GM23338 (cell line): ENCODE data around the gene ERCC3. TPM values are rescaled to one million over a fixed set of nuclear protein-coding genes. Genes with fewer than 3 reads are reported as not detected.

Experiments
- ATAC-seq: fragments of 200-7000 bp; cut with Tn5 transposase; 3 replicates; pipeline ENCODE4 v1.9.1; 2020
- DNase-seq: peaks from one replicate; pipeline ENCODE4 v3.0.0-alpha.2; 2015; ENCODE audit warnings: low spot score
- H2AFZ ChIP-seq: fragments of 200-600 bp; sonication (generic); 2 replicates; pipeline ENCODE4 v1.8.0; 2016; ENCODE audit warnings: antibody characterized with exemption, mild to moderate bottlenecking, moderate library complexity
- H3F3A ChIP-seq: fragments of 200-600 bp; sonication (generic); replicated peaks from 2 replicates; pipeline ENCODE4 v1.8.0; 2017; ENCODE audit warnings: antibody characterized with exemption, mixed run types, low read depth
- H3K27ac ChIP-seq: fragments of 200-600 bp; sonication (generic); 2 replicates; pipeline ENCODE4 v1.6.1; 2016; ENCODE audit warnings: low read depth
- H3K27me3 ChIP-seq: fragments of 200-600 bp; sonication (generic); 2 replicates; pipeline ENCODE4 v1.8.0; 2016; ENCODE audit warnings: mild to moderate bottlenecking, mixed run types, moderate library complexity; ENCODE audit not compliant: insufficient read depth
- H3K36me3 ChIP-seq: fragments of 200-600 bp; sonication (generic); 2 replicates; pipeline ENCODE4 v1.8.0; 2016; ENCODE audit warnings: mild to moderate bottlenecking; ENCODE audit not compliant: insufficient read depth
- H3K4me1 ChIP-seq: fragments of 200-600 bp; sonication (generic); 2 replicates; pipeline ENCODE4 v1.8.0; 2016; ENCODE audit warnings: mild to moderate bottlenecking, moderate library complexity; ENCODE audit not compliant: insufficient read depth
- H3K4me2 ChIP-seq: fragments of 200-600 bp; sonication (generic); 2 replicates; pipeline ENCODE4 v1.7.1; 2017; ENCODE audit warnings: mixed run types
- H3K4me3 ChIP-seq: fragments of 200-600 bp; sonication (generic); 2 replicates; pipeline ENCODE4 v1.6.1; 2016; ENCODE audit warnings: mixed run types
- H3K79me2 ChIP-seq: fragments of 200-600 bp; sonication (generic); replicated peaks from 2 replicates; pipeline ENCODE4 v1.8.0; 2017; ENCODE audit warnings: mild to moderate bottlenecking; ENCODE audit not compliant: insufficient read depth
- H3K9me2 ChIP-seq: fragments of 200-600 bp; sonication (generic); 2 replicates; pipeline ENCODE4 v1.8.0; 2017; ENCODE audit not compliant: insufficient read depth
- H4K20me1 ChIP-seq: fragments of 200-600 bp; sonication (generic); replicated peaks from 2 replicates; pipeline ENCODE4 v1.8.0; 2017; ENCODE audit warnings: mild to moderate bottlenecking; ENCODE audit not compliant: insufficient read depth
- H3K27ac Mint-ChIP-seq: 2 replicates; pipeline ENCODE4 v1.8.0; 2020; ENCODE audit warnings: inconsistent platforms, mild to moderate bottlenecking, moderate library complexity, mixed read lengths
- H3K27me3 Mint-ChIP-seq: 3 replicates; pipeline ENCODE4 v1.8.0; 2022; ENCODE audit warnings: low read depth, mild to moderate bottlenecking, moderate library complexity, mixed read lengths, inconsistent platforms; ENCODE audit not compliant: insufficient read depth, poor library complexity
- H3K36me3 Mint-ChIP-seq: 3 replicates; pipeline ENCODE4 v1.8.0; 2021; ENCODE audit warnings: low read depth, mild to moderate bottlenecking, inconsistent platforms, moderate library complexity, mixed read lengths
- H3K4me1 Mint-ChIP-seq: 3 replicates; pipeline ENCODE4 v1.8.0; 2020; ENCODE audit warnings: mild to moderate bottlenecking, inconsistent platforms, mixed read lengths
- H3K4me3 Mint-ChIP-seq: 3 replicates; pipeline ENCODE4 v1.8.0; 2021; ENCODE audit warnings: moderate library complexity, mild to moderate bottlenecking, inconsistent platforms, mixed read lengths
- H3K9me3 Mint-ChIP-seq: 3 replicates; pipeline ENCODE4 v1.8.0; 2020; ENCODE audit warnings: moderate library complexity, mild to moderate bottlenecking, inconsistent platforms, mixed read lengths
- CREB1 ChIP-seq: fragments of 250-450 bp; sonication (Bioruptor Pico); IDR thresholded peaks from 2 replicates; pipeline ENCODE4 v1.5.0; 2020; ENCODE audit warnings: low read depth, mild to moderate bottlenecking, moderate library complexity
- EZH2 ChIP-seq: fragments of 200-600 bp; sonication (generic); IDR thresholded peaks from one replicate; pipeline ENCODE4 v1.8.0; 2017; ENCODE audit warnings: antibody characterized with exemption, mild to moderate bottlenecking, low read depth; ENCODE audit not compliant: unreplicated experiment
- EZH2phosphoT487 ChIP-seq: fragments of 200-600 bp; sonication (generic); IDR thresholded peaks from one replicate; pipeline ENCODE4 v1.8.1; 2018; ENCODE audit warnings: antibody characterized with exemption; ENCODE audit not compliant: unreplicated experiment
- JUNB ChIP-seq: IDR thresholded peaks from one replicate; pipeline ENCODE4 v1.6.1; 2016; ENCODE audit warnings: antibody characterized with exemption; ENCODE audit not compliant: unreplicated experiment
- NANOG ChIP-seq: IDR thresholded peaks from 2 replicates; pipeline ENCODE4 v1.6.1; 2016; ENCODE audit warnings: antibody characterized with exemption, borderline replicate concordance
- POLR2AphosphoS5 ChIP-seq: IDR thresholded peaks from 2 replicates; pipeline ENCODE4 v1.6.1; 2016; ENCODE audit warnings: antibody characterized with exemption, low read depth
- REST ChIP-seq: IDR thresholded peaks from one replicate; pipeline ENCODE4 v1.6.1; 2018; ENCODE audit warnings: antibody characterized with exemption; ENCODE audit not compliant: unreplicated experiment
- STAT1 ChIP-seq: IDR thresholded peaks from one replicate; pipeline ENCODE4 v1.6.1; 2016; ENCODE audit warnings: antibody characterized with exemption; ENCODE audit not compliant: unreplicated experiment
- ZNF114 ChIP-seq: fragments of 250-450 bp; sonication (Bioruptor Pico); IDR thresholded peaks from 2 replicates; pipeline ENCODE4 v1.5.0; 2020; ENCODE audit warnings: mild to moderate bottlenecking, moderate library complexity
- ZNF331 ChIP-seq: fragments of 250-450 bp; sonication (Bioruptor Pico); IDR thresholded peaks from 2 replicates; pipeline ENCODE4 v1.5.0; 2020; ENCODE audit warnings: low read depth, mild to moderate bottlenecking, moderate library complexity
- ZNF462 ChIP-seq: fragments of 250-450 bp; sonication (Bioruptor Pico); IDR thresholded peaks from 2 replicates; pipeline ENCODE4 v1.5.0; 2020; ENCODE audit warnings: mild to moderate bottlenecking, moderate library complexity
- polyA plus RNA-seq: library from polyadenylated mRNA; unstranded; fragments of >200 nt; fragmentation: Nextera tagmentation; extraction: Ambion mirVana; gene quantifications from 2 replicates; pipeline ENCODE4 v1.2.1, GENCODE V29; 2016
- total RNA-seq: library from RNA; depleted of rRNA; stranded (reverse); fragments of >200 nt; shearing (Covaris generic); gene quantifications from 2 replicates; pipeline ENCODE4 v1.2.3, GENCODE V29; 2014
- TF ChIP-seq, protein P1 (sequence below), 2 experiments: fragments of 200-600 bp in 1 of 2; sonication (generic) in 1 of 2; conservative IDR thresholded peaks; 2 replicates each; pipeline versions ENCODE4 v1.5.1 to v1.6.1; 2016 to 2017; ENCODE audit warnings: antibody characterized with exemption in 2 of 2, low read depth in 2 of 2, mild to moderate bottlenecking in 2 of 2, moderate library complexity in 1 of 2
- TF ChIP-seq, protein P2 (sequence below): IDR thresholded peaks from 2 replicates; pipeline ENCODE4 v1.6.1; 2016; ENCODE audit warnings: antibody characterized with exemption

ERCC3 gene
- total and polyA plus RNA-seq, 2 experiments from 2014 or later: 35.1 to 62.7 TPM

- Mint-ChIP-seq H3K27ac (peak overlapping the region; percentile 87), H3K4me1 (peaks cover 11% of the 10 kb centered on the region), H3K36me3 (peaks cover 50% of the 10 kb centered on the region), H3K4me3 (peak overlapping the region; percentile 99), H3K27me3 (peaks cover 6% of the 10 kb centered on the region), H3K9me3 (no peaks in the 10 kb centered on the region; the same call in 2 of the 3 replicates)
- peaks cover 18% of the 10 kb centered on the region for H3K79me2 ChIP-seq
- H3K9me2 ChIP-seq: no peaks in the 10 kb centered on the region
- ATAC-seq: peak; percentile 32
- H3K4me3 ChIP-seq: peak overlapping the region; percentile 97
- peaks cover 30% of the 10 kb centered on the region for H3K36me3 ChIP-seq
- TF ChIP-seq ZNF462 (CRISPR knock-in tag) (no peak), CREB1 (CRISPR knock-in tag) (no peak), JUNB (no peak), ZNF114 (no peak), EZH2 (no peak), REST (no peak), POLR2AphosphoS5 (no peak), NANOG (no peak), ZNF331 (CRISPR knock-in tag) (no peak), EZH2phosphoT487 (no peak), STAT1 (no peak)
- TF ChIP-seq, protein P1, sequence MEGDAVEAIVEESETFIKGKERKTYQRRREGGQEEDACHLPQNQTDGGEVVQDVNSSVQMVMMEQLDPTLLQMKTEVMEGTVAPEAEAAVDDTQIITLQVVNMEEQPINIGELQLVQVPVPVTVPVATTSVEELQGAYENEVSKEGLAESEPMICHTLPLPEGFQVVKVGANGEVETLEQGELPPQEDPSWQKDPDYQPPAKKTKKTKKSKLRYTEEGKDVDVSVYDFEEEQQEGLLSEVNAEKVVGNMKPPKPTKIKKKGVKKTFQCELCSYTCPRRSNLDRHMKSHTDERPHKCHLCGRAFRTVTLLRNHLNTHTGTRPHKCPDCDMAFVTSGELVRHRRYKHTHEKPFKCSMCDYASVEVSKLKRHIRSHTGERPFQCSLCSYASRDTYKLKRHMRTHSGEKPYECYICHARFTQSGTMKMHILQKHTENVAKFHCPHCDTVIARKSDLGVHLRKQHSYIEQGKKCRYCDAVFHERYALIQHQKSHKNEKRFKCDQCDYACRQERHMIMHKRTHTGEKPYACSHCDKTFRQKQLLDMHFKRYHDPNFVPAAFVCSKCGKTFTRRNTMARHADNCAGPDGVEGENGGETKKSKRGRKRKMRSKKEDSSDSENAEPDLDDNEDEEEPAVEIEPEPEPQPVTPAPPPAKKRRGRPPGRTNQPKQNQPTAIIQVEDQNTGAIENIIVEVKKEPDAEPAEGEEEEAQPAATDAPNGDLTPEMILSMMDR (conservative IDR thresholded peaks at IDR 0.05; ENCODE audit: low read depth in 2 of 2): no peak
- TF ChIP-seq, protein P2, sequence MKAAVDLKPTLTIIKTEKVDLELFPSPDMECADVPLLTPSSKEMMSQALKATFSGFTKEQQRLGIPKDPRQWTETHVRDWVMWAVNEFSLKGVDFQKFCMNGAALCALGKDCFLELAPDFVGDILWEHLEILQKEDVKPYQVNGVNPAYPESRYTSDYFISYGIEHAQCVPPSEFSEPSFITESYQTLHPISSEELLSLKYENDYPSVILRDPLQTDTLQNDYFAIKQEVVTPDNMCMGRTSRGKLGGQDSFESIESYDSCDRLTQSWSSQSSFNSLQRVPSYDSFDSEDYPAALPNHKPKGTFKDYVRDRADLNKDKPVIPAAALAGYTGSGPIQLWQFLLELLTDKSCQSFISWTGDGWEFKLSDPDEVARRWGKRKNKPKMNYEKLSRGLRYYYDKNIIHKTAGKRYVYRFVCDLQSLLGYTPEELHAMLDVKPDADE: no peak
- H3K4me1 ChIP-seq: peaks cover 11% of the 10 kb centered on the region
- peak; percentile 27 for DNase-seq
- peak overlapping the region; percentile 98 for H3K4me2 ChIP-seq
- peaks cover 13% of the 10 kb centered on the region; the same call in 1 of the 2 replicates for H4K20me1 ChIP-seq
- peak overlapping the region; percentile 95 for H2AFZ ChIP-seq
- H3K27ac ChIP-seq: peak overlapping the region; percentile 99
- H3K27me3 ChIP-seq: no peaks in the 10 kb centered on the region
- H3F3A ChIP-seq: peaks cover 3% of the 10 kb centered on the region; the same call in 1 of the 2 replicates
Measured at GRCh38 chr2:127293386-127293747, 577 bp downstream of the ERCC3 start.
